B cell (primary cell): ENCODE data around the gene IL1R2. TPM values are rescaled to one million over a fixed set of nuclear protein-coding genes. Genes with fewer than 3 reads are reported as not detected.

ENCODE experiments used
- ATAC-seq: fragments of 200-7000 bp; cut with Tn5 transposase; one replicate; pipeline ENCODE4 v1.10.0; 2021; ENCODE audit warnings: low read depth, mild to moderate bottlenecking, moderate number of reproducible peaks, moderate library complexity
- CTCF ChIA-PET: fragments of 350-600 bp; sonication (Branson Sonifier 250); formaldehyde crosslinking; loops from one replicate; lab custom pipeline; 2021; ENCODE audit warnings: antibody characterized with exemption, inconsistent platforms; lab: Charles Lee
- POLR2A ChIA-PET: fragments of 350-600 bp; sonication (Branson Sonifier 250); formaldehyde crosslinking; loops from one replicate; lab custom pipeline; 2021; ENCODE audit warnings: antibody characterized with exemption; lab: Charles Lee
- DNase-seq: peaks from one replicate; pipeline ENCODE4 v3.0.0; 2013
- H2AFZ ChIP-seq: 2 replicates; pipeline ENCODE4 v1.6.1; 2012; ENCODE audit warnings: mild to moderate bottlenecking, low read depth, low read length; ENCODE audit not compliant: insufficient read depth, poor library complexity, severe bottlenecking
- H3K27ac ChIP-seq, 2 donors: 1 replicate in 1 of 2; 2 replicates in 1 of 2; pipeline ENCODE4 v1.5.1; 2012 to 2013; ENCODE audit warnings: low read length in 2 of 2, mild to moderate bottlenecking in 2 of 2, moderate library complexity in 1 of 2
- H3K27me3 ChIP-seq, 4 experiments: fragments of 200-600 bp in 1 of 4; sonication (generic) in 1 of 4; replicated peaks in 1 of 4; 1 replicate in 2 of 4; 2 replicates in 2 of 4; pipeline versions ENCODE4 v1.6.1 to v1.7.0; 2013 to 2016; ENCODE audit warnings: low read length in 3 of 4, mild to moderate bottlenecking in 2 of 4, mixed read lengths in 1 of 4, moderate library complexity in 1 of 4; ENCODE audit not compliant: insufficient read depth in 4 of 4, control insufficient read depth in 3 of 4; ENCODE audit errors: control extremely low read depth in 1 of 4
- H3K36me3 ChIP-seq, 2 experiments: replicated peaks in 1 of 2; 1 replicate in 1 of 2; 2 replicates in 1 of 2; pipeline versions ENCODE4 v1.6.1 to v1.7.1; 2013; ENCODE audit warnings: low read length in 1 of 2; ENCODE audit not compliant: insufficient read depth in 2 of 2, control insufficient read depth in 1 of 2; ENCODE audit errors: control extremely low read depth in 1 of 2, extremely low read depth in 1 of 2
- H3K4me1 ChIP-seq, 2 donors: fragments of 200-600 bp in 1 of 2; sonication (generic) in 1 of 2; 1 replicate in 1 of 2; 2 replicates in 1 of 2; pipeline versions ENCODE4 v1.5.1 to v1.6.1; 2013 to 2017; ENCODE audit warnings: low read length in 2 of 2; ENCODE audit not compliant: control insufficient read depth in 2 of 2, insufficient read depth in 2 of 2
- H3K4me2 ChIP-seq: replicated peaks from 2 replicates; pipeline ENCODE3; 2012; ENCODE audit warnings: mild to moderate bottlenecking, low read depth, low read length; ENCODE audit not compliant: poor library complexity, severe bottlenecking
- H3K4me3 ChIP-seq, 5 experiments: fragments of 200-600 bp in 1 of 5; sonication (generic) in 1 of 5; 1 replicate in 3 of 5; 2 replicates in 2 of 5; pipeline versions ENCODE4 v1.5.1 to v1.7.0; 2011 to 2016; ENCODE audit warnings: low read length in 4 of 5, mild to moderate bottlenecking in 4 of 5, low read depth in 2 of 5, control low read depth in 1 of 5, moderate library complexity in 1 of 5; ENCODE audit not compliant: insufficient read depth in 1 of 5; ENCODE audit errors: control extremely low read depth in 1 of 5, extremely low read depth in 1 of 5
- H3K79me2 ChIP-seq: fragments of 200-600 bp; sonication (generic); one replicate; pipeline ENCODE4 v1.6.0; 2016; ENCODE audit warnings: low read length; ENCODE audit not compliant: control insufficient read depth, insufficient read depth
- H3K9ac ChIP-seq: fragments of 200-600 bp; sonication (generic); 2 replicates; pipeline ENCODE4 v1.6.1; 2017; ENCODE audit warnings: mild to moderate bottlenecking, low read length, moderate library complexity
- H3K9me3 ChIP-seq, 3 donors: one replicate each; pipeline versions ENCODE4 v1.6.1 to v1.7.1; 2013; ENCODE audit warnings: low read length in 2 of 3; ENCODE audit not compliant: control insufficient read depth in 2 of 3, insufficient read depth in 1 of 3; ENCODE audit errors: control extremely low read depth in 1 of 3
- H4K20me1 ChIP-seq: 2 replicates; pipeline ENCODE4 v1.6.0; 2012; ENCODE audit warnings: mild to moderate bottlenecking, low read length; ENCODE audit not compliant: insufficient read depth, control insufficient read depth, poor library complexity, severe bottlenecking
- H3K27ac Mint-ChIP-seq: one replicate; pipeline ENCODE4 v1.8.0; 2021; ENCODE audit warnings: mixed read lengths
- H3K27me3 Mint-ChIP-seq: one replicate; pipeline ENCODE4 v1.8.0; 2021; ENCODE audit warnings: mixed read lengths
- H3K4me1 Mint-ChIP-seq: one replicate; pipeline ENCODE4 v1.8.0; 2021; ENCODE audit warnings: mixed read lengths
- H3K4me3 Mint-ChIP-seq: one replicate; pipeline ENCODE4 v1.8.0; 2021; ENCODE audit warnings: mixed read lengths
- H3K9me3 Mint-ChIP-seq: one replicate; pipeline ENCODE4 v1.8.0; 2022; ENCODE audit warnings: mixed read lengths; ENCODE audit not compliant: insufficient read depth
- EZH2 ChIP-seq: IDR thresholded peaks from 2 replicates; pipeline ENCODE4 v1.6.1; 2012; ENCODE audit warnings: borderline replicate concordance, low read depth, mild to moderate bottlenecking, moderate library complexity, low read length; ENCODE audit not compliant: insufficient read depth, poor library complexity, severe bottlenecking
- WGBS: methylation state at CpG from one replicate; pipeline ENCODE4 v1.1.5; 2013; ENCODE audit warnings: missing lambda C conversion rate; ENCODE audit not compliant: insufficient coverage; 5-methylcytosine and 5-hydroxymethylcytosine counted together
- intact Hi-C: fragments of 100-400 bp; cut with micrococcal nuclease; formaldehyde crosslinking; loops from one replicate; pipeline ENCODE4 v1.10.0; 2022
- polyA plus RNA-seq: library from polyadenylated mRNA; depleted of rRNA; stranded (reverse); fragments of >200 nt; gene quantifications from 2 replicates; pipeline ENCODE4 v1.2.3, GENCODE V29; 2012
- total RNA-seq, 2 donors: library from RNA; stranded (reverse); fragments of 120-200 nt in 1 of 2; gene quantifications; 1 replicate in 1 of 2; 2 replicates in 1 of 2; pipeline versions ENCODE4 v1.2.3 to v1.2.4, GENCODE V29; 2013 to 2022
- TF ChIP-seq, protein P1 (sequence below): fragments of 200-600 bp; IDR thresholded peaks from one replicate; pipeline ENCODE4 v1.8.0; 2022; ENCODE audit warnings: antibody characterized with exemption, mild to moderate bottlenecking

The IL1R2 gene
- total and polyA plus RNA-seq, 2 donors (not counting 1 experiment from before 2014, with no cell fraction given): not detected

GRCh38 chr2:101975171-101975870 lies 16.4 kb upstream of the IL1R2 start:
- H3K9me3 Mint-ChIP-seq: peaks cover 8% of the 10 kb centered on the region
- ATAC-seq (no peak), DNase-seq (no peak)
- Histone ChIP-seq H3K4me2 (no peak overlapping the region), H3K4me3 (no peak overlapping the region), H3K4me1 (no peaks in the 10 kb centered on the region), H4K20me1 (no peaks in the 10 kb centered on the region), H3K9me3 (no peaks in the 10 kb centered on the region), H2AFZ (no peak overlapping the region), H3K9ac (no peak overlapping the region), H3K27ac (no peak overlapping the region), H3K79me2 (no peaks in the 10 kb centered on the region), H3K36me3 (no peaks in the 10 kb centered on the region), H3K27me3 (no peaks in the 10 kb centered on the region)
- H3K27ac Mint-ChIP-seq: no peak overlapping the region
- ChIA-PET CTCF (no interaction called here), POLR2A (no interaction called here)
- H3K27me3 Mint-ChIP-seq: peaks cover 14% of the 10 kb centered on the region
- 98% methylated on average over 8 of the region's 17 CpGs for WGBS
- H3K4me1 Mint-ChIP-seq: no peaks in the 10 kb centered on the region
- TF ChIP-seq, protein P1, sequence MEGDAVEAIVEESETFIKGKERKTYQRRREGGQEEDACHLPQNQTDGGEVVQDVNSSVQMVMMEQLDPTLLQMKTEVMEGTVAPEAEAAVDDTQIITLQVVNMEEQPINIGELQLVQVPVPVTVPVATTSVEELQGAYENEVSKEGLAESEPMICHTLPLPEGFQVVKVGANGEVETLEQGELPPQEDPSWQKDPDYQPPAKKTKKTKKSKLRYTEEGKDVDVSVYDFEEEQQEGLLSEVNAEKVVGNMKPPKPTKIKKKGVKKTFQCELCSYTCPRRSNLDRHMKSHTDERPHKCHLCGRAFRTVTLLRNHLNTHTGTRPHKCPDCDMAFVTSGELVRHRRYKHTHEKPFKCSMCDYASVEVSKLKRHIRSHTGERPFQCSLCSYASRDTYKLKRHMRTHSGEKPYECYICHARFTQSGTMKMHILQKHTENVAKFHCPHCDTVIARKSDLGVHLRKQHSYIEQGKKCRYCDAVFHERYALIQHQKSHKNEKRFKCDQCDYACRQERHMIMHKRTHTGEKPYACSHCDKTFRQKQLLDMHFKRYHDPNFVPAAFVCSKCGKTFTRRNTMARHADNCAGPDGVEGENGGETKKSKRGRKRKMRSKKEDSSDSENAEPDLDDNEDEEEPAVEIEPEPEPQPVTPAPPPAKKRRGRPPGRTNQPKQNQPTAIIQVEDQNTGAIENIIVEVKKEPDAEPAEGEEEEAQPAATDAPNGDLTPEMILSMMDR: no peak
- no peak for TF ChIP-seq EZH2
- no peak overlapping the region for H3K4me3 Mint-ChIP-seq
- intact Hi-C loops: no loop called here

DNA sequence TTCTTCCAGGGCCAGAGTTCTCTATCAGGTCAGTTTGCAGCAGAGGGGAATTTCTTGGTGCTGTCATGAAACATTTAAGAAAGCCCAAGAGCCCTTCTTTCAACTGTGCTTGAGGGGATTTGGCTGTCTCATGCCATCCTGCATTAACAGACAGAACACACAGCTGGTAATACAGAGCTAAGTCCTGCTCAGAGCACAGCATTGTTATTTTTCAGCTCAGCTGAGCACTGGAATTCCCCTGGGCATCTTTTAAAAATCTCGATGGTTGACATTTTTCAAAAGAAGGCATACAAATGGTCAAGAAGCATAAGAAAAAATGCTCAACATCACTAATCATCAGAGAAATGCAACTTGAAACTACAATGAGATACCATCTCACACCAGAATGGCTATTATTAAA lies 14.9 kb upstream of the IL1R2 start:
- Histone ChIP-seq H3K4me2 (no peak overlapping the region), H3K4me3 (no peak overlapping the region), H3K9ac (no peak overlapping the region), H3K79me2 (no peaks in the 10 kb centered on the region), H4K20me1 (no peaks in the 10 kb centered on the region), H3K27ac (no peak overlapping the region), H3K36me3 (no peaks in the 10 kb centered on the region), H2AFZ (no peak overlapping the region), H3K4me1 (no peaks in the 10 kb centered on the region), H3K27me3 (no peaks in the 10 kb centered on the region), H3K9me3 (no peaks in the 10 kb centered on the region)
- ATAC-seq: no peak
- intact Hi-C loops: no loop called here
- Mint-ChIP-seq H3K4me3 (no peak overlapping the region), H3K27me3 (peaks cover 9% of the 10 kb centered on the region), H3K4me1 (no peaks in the 10 kb centered on the region), H3K9me3 (peaks cover 4% of the 10 kb centered on the region), H3K27ac (no peak overlapping the region)
- ChIA-PET POLR2A (no interaction called here), CTCF (no interaction called here)
- 75% methylated on average over 1 of the region's 1 CpG for WGBS
- no peak for TF ChIP-seq EZH2
- TF ChIP-seq, protein P1: no peak
- no peak for DNase-seq
